ENCODE results near the gene TMEM191C.
"Not testable (repeated sequence)": the region's sequence is repeated elsewhere in the genome, so short reads cannot be mapped to it uniquely, and the experiment has no call there.

The TMEM191C gene

GRCh38 chr22:21446827-21447690 lies 20.1 kb upstream of the TMEM191C start:
- no peak for DNase-seq

DNA sequence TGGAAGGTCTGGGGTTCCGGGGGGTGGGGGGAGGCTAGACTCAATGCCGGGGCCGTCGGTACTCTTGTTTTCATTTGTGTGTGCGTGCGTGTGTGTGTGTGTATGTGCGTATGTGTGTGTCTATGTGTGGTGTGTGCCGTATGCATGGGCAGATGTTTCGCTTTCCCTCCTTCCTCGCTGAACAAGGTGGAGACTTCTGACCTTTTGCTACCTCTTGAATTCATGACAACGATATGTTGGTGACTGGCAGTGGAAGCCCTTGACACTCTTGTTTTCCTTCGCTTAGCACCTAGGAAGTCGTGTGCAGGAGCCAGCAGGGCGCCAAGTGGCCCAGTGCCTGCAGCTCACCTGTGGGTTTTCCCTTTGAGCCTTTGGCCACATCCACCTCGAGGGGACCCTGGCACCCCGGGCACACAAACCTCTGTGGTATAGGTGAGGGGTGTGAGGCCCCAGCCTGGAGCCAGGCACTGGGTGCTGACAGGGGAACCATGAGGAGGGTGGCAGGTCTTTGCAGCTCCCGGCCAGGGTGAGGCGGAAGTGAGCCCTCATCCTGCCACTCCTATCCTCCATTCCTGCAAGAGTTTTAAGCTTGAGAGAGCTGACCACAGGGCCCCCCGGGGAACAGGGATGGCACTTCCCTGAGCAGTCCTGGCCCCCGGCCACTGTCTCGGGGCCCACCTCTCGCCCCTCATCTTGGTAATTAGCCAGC lies 19.3 kb upstream of the TMEM191C start:
- no peak for DNase-seq

GRCh38 chr22:21448627-21449416 lies 18.4 kb upstream of the TMEM191C start:
- DNase-seq: no peak

DNA sequence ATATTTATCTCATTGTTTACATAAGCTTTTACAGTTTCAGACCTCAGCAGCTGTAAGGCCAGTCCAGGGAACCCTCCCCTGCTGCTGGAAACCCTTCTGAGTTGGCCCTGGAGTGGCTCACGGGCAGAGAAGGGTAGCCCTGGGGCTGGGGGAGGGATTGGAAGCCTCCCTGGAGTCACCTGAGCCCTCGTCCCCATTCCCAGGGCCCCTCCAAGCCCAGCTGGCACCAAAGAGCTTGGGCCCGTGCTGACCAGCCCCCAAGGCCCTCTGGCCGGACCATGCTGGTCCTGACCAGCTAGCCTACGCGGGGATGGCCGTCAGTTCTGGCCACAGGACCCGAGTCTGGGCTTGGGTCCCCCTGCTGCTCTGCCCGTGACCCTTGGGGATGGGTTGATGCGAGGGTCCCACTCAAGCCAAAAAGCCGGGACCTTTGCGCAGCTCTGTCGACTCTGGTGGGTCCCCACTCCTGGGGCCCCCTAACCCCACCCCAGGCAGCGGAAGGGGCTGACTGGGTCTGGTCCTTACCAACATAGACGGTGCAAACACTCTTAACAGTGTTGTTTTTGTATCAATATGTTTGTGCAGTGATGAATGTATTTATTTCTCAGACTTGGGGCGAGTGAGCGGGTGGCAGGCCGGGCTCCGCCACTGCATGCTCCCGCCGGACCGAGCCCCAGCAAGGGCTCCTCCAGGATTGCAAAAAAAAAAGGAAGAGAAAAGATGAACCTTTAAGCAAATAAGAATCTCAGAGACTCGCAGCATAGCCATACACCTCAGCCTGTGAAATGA lies 17.5 kb upstream of the TMEM191C start:
- DNase-seq: no peak

DNA sequence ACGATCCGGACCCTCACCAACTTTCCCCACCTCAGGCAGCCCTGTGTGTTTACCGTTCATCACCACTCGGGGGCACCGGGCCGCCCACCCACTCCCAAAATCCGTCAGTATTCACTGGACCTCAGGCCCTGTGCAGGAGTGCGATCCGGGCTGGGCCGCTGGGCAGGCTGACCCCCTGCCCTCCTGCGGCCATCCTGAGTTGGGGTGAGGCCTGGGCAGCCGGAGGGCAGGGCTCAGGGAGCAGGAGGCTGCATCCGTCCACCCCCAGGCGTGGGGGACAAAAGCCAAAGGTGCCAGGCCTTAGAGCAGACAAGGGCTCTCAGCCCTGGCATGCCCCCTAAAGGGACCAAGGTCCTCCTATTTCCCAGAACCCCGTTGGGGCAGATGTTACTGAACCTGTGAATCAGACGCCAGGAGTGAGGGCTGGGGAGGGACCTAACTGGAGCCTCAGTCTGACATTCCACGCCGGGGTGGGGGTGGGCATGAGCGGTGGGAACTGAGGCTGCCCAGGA lies 16.8 kb upstream of the TMEM191C start:
- no peak for DNase-seq

DNA sequence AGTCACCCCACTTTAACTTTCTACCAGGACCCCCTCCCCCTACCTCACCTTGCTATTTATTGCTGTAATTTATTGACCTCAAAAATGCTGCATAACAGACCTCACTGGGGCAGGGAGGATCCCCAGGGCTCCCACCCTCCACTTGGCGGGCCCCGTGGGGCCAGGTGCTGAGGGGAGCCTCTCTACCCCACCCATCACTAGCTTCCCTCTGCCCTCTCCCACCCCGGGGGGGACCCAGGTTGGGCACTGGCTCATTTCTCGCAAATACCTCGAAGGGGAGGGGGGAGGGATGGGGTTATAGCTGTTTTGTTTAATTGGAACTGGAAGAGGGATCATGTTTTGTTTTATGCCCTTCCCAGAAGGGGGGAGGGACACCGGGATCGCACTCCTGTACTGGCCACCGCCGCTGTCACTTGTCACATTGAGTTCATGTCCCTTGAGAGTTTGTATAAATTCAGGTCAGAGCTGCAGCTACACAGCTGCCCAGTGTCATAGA lies 16.3 kb upstream of the TMEM191C start:
- DNase-seq: no peak

DNA sequence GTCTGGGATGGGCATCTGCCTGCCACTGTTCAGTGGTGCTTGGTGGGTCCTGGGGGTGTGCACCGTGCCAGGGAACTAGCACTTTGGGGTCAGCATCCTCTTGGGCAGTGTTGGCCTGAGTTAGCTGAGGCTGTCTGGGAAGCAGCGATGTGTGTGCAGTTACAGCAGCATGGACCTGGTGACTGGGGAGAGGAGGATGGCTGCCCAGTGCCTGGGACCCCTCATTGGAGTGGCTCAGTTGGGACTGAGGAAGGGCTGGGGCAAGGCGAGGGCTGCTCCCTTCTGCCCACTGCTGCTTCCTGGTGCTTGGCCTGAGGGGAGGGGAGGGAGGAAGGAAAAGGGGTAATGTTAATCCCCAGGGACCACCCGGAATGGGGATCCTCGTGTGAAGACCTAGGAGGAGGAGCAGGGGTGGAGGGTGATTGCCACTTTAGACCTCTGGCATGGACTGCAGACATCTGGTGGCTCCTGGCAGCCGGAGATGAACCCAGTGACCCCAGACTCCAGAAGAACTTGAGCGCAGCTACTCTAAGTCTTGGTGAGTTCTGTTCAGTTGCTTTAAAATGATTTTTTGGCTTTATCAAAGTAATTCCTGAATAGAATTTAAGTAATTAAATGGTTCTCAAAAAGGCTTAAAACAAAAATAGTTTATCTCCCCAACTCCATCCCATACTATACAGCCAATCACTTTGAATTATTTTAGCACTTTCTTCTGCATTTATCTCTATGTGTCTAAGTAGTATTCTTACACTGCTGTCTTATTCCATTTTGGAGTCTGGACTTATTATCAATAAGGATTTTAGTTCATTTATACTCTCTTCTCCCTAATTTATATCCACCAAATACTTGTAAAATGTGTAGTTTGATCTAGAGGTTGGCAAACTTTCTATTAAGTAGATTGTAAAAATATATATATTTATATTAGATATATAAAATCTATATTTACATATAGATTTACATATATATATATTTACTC lies 15.4 kb upstream of the TMEM191C start:
- no peak for DNase-seq

DNA sequence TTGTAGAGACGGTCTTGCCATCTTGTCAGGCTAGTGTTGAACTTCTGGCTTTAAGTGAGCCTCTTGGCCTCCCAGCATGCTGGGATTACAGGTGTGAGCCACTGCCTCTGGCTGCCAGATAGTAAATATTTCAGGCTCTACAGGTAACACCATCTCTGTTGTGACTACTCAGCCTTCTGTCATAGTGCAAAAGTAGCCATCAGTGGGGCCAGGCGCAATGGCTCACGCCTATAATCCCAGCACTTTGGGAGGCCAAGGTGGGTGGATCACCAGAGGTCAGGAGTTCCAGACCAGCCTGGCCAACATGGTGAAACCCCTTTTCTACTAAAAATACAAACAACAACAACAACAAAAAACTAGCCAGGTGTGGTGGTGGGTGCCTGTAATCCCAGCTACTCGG lies 14.5 kb upstream of the TMEM191C start:
- DNase-seq: not testable (repeated sequence)

GRCh38 chr22:21454998-21455333 lies 12.2 kb upstream of the TMEM191C start:
- DNase-seq: not testable (repeated sequence)

GRCh38 chr22:21455334-21456089 lies 11.7 kb upstream of the TMEM191C start:
- DNase-seq: no peak

- no peak for DNase-seq
These were observed 10.0 kb upstream of the TMEM191C start for GRCh38 chr22:21457023-21457787.

GRCh38 chr22:21462672-21463071 lies 4.5 kb upstream of the TMEM191C start:
- DNase-seq: not testable (repeated sequence)

DNA sequence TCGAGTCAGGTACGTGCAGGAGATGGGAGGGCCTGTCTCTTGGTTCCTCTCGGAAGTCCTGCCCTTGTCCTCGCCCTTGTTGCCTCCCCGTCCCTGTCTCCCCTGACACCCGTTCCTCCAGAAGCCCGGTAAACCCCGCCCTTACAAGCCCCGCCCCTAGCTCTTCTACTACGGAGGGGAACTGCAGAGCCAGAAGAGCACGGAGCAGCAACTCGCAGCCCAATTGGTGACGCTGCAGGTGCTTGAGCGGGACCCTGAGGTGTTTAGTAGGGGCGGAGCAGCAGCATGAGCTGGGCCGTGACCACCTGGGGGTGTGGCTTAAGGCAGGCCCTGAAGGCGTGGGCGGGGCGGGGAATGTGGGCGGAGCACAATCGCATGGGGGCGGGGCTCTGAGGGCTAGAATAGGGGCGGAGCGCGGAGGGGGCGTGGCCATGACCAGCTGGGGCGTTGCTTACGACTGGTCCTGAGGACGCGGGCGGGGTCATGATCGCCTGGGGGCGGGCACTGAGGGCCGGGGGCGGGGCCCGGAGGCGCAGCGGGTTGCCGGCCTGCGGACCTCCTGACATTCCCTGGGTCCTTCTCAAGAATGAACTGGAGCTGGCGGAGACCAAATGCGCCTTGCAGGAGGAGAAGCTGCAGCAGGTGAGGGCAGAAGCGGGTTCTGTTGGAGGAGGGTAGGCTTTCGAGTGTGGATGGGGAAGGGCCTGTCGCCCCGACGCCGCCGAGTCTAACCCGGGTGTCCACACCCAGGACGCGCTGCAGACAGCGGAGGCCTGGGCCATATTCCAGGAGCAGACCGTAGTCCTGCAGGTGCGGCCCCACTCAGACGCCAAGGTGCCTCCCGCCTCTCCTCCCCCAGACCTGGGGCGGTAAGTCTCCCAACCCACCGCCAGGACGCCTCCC lies 1.3 kb downstream of the TMEM191C start:
- DNase-seq: peak; percentile 86 to 95

DNA sequence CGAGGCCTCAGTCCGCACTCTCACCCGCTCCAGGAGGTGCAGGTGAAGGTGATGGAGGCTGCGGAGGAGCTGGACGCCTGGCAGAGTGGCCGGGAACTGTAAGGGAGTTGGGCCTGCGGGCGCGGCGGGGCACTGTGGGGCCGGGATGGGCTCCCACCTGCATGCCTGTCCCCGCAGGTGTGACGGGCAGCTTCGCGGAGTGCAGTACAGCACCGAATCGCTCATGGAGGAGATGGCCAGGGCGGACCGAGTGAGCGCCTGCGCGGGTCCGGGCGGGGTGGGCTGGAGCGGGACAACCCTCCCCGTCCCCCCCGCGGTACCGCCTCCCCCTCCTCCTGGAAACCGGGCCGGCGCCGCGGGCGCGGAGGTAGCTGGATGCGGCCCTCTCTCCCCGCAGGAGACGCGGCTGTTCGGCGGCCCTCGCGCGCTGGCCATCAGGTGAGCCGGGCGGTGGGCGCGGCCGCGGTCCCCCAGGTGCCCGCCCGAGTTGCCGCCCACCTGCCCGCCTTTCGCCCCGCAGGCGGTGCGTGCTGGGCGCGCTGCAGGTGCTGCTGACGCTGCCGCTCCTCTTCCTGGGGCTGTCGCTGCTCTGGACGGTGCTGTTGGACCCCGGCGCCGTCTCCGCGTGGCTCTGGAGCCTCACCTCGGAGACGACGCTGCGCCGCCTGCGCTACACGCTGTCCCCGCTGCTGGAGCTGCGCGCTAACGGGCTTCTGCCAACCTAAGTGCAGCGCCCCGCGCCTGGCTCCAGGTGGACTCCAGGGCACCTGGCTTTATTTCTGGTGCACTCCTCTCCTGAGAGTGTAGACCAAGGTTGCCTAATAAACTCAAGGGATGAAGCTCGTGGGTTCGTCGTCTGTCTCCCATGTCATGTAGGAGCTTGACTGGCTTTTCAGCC lies 2.2 kb downstream of the TMEM191C start:
- DNase-seq: not testable (repeated sequence)

- DNase-seq: not testable (repeated sequence)
These were observed 5.8 kb downstream of the TMEM191C start for GRCh38 chr22:21472984-21473383.

- not testable (repeated sequence) for DNase-seq
These were observed 6.5 kb downstream of the TMEM191C start for GRCh38 chr22:21473664-21474063.

DNA sequence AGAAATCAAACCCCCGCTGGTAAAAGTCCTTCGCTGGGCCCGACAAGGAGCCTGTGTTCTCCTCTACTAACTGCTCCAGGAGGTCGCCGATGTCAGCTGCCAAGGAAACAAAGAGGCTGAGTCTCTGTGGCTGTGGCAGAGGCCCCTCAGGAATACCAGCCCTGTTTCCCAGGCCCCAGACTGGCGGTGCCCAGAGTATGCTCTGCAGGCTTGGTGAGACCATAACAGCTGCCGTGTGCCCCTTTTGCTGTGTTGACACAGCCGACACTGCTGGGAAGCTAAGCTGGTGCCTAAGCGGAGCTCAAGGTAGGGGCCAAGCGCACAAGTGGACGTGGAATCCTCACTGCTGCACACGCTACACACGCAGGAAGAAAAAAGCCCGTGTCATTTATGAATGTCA lies 16.9 kb downstream of the TMEM191C start:
- DNase-seq: not testable (repeated sequence)

Data from stimulated activated CD4-positive, alpha-beta T cell treated with anti-CD3 and anti-CD28 coated beads, Interleukin-4, amount 100 ng/mL, for 4 hours (primary cell).